Adipocyte (in vitro differentiated cells): ENCODE measurements around the gene DKK3.

Experiments used
- DNase-seq: peaks from one replicate; pipeline ENCODE4 v3.0.0-alpha.2; 2015; ENCODE audit warnings: low read depth
- H3K27me3 ChIP-seq: replicated peaks from 2 replicates; pipeline ENCODE4 v1.7.0; 2013; ENCODE audit warnings: mild to moderate bottlenecking, low read length, moderate library complexity; ENCODE audit not compliant: control insufficient read depth, insufficient read depth
- H3K36me3 ChIP-seq: 2 replicates; pipeline ENCODE4 v1.7.0; 2013; ENCODE audit warnings: low read length, mild to moderate bottlenecking, moderate library complexity; ENCODE audit not compliant: control insufficient read depth, insufficient read depth, severe bottlenecking
- H3K4me1 ChIP-seq: 2 replicates; pipeline ENCODE4 v1.7.0; 2013; ENCODE audit warnings: mild to moderate bottlenecking, low read length, moderate library complexity; ENCODE audit not compliant: control insufficient read depth, insufficient read depth
- H3K4me3 ChIP-seq: 2 replicates; pipeline ENCODE4 v1.7.0; 2013; ENCODE audit warnings: mild to moderate bottlenecking, low read length, moderate library complexity
- H3K9ac ChIP-seq: 2 replicates; pipeline ENCODE4 v1.7.0; 2013; ENCODE audit warnings: mild to moderate bottlenecking, low read length, moderate library complexity
- H3K9me3 ChIP-seq: 2 replicates; pipeline ENCODE4 v1.7.0; 2013; ENCODE audit warnings: mild to moderate bottlenecking, low read length, moderate library complexity; ENCODE audit not compliant: control insufficient read depth

Gene DKK3

DNA sequence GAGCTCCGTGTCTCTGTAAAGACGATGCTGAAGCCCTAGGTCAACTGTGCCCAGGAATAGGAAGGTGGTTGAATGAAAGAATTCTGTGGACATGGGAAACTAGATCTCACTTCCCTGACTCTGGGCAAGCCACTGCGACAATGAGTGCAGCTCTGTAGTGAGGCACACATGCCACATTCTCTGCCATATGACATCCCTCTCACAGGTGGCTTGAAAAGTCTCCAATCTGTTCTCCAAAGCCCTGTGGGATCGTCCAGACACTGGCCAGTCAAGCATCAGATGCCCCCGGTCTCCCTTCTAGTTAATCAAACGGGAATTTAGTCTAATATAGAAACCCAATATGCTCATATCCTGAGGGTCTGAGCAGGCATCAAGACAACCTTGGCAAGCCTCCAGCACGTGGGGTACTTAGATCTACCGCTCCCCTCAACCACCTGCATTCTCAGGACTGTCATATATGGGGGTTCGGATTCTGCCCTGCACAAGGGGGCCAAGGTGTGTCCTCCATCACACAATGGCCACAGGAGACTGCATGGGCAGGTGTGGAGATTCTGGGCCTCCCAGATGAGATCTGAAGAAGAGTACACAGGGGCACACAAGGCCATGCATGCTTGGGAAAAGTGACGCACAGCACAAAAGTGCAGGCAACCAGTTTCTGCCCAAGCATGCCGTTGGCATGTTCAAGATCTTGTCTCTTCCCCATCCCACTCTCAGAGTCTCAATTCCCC lies 11.9 kb downstream of the DKK3 start:
- Histone ChIP-seq H3K9me3 (no peaks in the 10 kb centered on the region), H3K27me3 (no peaks in the 10 kb centered on the region), H3K4me1 (peaks cover 23% of the 10 kb centered on the region), H3K36me3 (no peaks in the 10 kb centered on the region), H3K4me3 (no peak overlapping the region), H3K9ac (no peak overlapping the region)
- DNase-seq = no peak

DNA sequence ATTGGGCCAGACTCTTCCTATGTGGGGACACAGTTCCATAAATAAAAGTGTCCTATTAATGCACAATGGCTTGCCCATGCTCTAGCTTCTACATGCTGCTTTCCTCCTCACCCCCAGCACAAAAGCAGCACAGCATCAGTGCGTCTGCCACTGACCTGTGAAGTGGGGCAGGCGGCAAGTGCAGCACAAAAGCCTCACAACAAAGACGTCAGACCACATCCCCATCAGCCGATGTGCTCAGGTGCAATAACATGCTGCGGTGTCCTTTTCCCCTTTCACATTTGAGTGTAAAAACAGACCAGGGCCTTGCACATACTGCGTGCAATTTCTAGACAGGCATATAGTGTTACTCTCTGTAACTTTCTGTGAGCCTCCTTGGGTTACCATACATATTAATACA lies 12.8 kb downstream of the DKK3 start:
- no peaks in the 10 kb centered on the region for H3K36me3 ChIP-seq
- DNase-seq = no peak
- H3K27me3 ChIP-seq = no peaks in the 10 kb centered on the region
- H3K4me3 ChIP-seq = no peak overlapping the region
- no peak overlapping the region for H3K9ac ChIP-seq
- H3K4me1 ChIP-seq = peaks cover 23% of the 10 kb centered on the region
- no peaks in the 10 kb centered on the region for H3K9me3 ChIP-seq

DNA sequence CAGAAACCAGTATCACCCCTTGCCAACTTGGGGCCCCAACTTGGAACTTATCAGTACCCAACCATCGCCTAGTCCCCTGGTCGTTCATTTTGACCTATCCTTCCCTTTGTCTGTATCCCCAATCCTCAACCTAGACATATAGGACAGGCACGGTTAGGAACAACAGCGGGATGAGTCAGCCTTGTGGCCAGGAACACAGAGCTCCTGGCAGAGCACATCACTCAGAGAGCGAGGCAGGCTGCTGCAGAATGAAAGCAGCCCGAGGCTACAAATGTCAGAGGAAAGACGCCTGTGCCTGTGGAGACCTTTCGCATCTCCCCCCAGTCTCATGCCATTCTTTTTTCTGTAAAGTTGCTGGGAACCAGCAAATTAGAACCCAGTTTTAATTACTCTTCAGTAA lies 14.6 kb downstream of the DKK3 start:
- Histone ChIP-seq H3K36me3 (no peaks in the 10 kb centered on the region), H3K4me1 (peaks cover 29% of the 10 kb centered on the region), H3K9me3 (no peaks in the 10 kb centered on the region), H3K4me3 (no peak overlapping the region), H3K27me3 (no peaks in the 10 kb centered on the region), H3K9ac (peak overlapping the region; percentile 46)
- DNase-seq = peak; percentile 94

- Histone ChIP-seq H3K27me3 (no peaks in the 10 kb centered on the region), H3K4me3 (no peak overlapping the region), H3K9me3 (no peaks in the 10 kb centered on the region), H3K36me3 (no peaks in the 10 kb centered on the region), H3K9ac (no peak overlapping the region), H3K4me1 (peaks cover 24% of the 10 kb centered on the region)
- peak; percentile 62 for DNase-seq
These were observed 15.9 kb downstream of the DKK3 start for GRCh38 chr11:11992257-11993212.

DNA sequence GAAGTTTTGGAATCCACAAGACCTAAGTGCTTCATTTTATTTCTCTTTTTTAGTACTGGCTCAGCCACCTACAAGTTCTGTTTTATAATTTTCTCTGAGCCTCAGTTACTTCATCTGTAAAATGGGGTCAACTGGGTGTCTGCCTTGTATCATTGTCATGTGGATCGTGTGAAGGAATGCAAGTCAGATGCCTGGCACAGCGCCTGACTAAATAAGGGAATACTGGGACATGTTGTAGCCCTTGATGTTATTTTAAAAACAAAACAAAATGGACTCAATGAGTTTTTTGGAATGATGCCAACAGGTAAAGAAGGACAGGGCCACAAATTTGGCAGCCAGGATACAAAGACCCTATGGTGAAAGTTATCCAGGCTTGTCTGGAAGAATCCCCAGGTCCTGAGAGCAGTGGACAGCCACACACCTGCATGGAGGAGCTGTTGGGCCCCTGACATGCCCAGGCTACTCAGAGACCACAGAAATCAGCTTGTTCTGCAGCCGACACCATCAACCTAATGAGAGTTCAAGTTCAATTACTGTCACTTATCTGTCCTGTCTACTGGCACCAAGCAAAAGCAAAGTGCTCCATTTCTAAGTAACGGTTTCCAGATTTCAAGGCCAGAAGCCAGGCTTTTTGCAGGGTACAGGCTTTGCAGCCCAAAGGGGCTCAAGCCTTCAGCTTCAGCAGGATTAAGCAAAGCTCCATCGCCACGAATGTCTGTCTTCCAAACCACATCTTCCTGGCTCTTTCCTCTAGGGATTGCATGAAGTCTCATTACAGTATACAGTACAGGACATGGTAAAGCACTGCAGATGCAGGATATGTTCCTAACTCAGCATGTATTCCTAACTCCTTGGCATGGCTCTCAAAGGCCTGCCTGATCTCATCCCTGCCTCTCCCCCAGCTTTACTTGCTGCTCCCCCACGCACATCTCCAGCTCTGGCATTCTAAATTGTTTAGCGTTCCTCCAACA lies 18.4 kb downstream of the DKK3 start:
- Histone ChIP-seq H3K36me3 (no peaks in the 10 kb centered on the region), H3K9ac (no peak overlapping the region), H3K9me3 (no peaks in the 10 kb centered on the region), H3K4me3 (no peak overlapping the region), H3K27me3 (no peaks in the 10 kb centered on the region), H3K4me1 (peaks cover 33% of the 10 kb centered on the region)
- peak; percentile 67 for DNase-seq

DNA sequence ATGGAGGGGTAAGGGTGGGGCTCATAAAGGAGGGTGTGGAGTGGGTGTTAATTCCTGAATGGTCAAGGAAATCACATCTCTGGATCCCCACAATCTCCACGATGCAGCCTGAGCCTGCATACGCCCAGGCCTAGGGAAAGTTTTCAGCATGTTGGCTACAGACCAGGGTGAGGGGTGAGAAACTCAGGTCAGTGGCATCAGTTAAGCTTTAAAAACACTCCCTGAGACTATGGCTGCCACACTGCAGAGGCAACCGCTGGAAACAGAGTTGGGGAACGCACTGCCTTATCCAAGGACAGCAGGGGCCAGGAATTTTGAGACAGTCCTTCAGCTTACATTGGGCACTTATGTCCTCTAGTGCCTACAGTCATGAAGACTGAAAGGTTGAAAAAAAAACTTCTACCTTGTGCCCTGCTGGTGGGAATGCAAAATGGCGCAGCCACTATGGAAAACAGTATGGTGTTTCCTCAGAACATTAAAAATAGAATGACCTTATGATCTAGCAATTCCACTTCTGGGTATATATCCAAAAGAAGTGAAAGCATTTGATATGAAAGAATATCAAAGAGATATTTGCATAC lies 19.7 kb downstream of the DKK3 start:
- peaks cover 37% of the 10 kb centered on the region for H3K4me1 ChIP-seq
- no peak overlapping the region for H3K9ac ChIP-seq
- H3K4me3 ChIP-seq = no peak overlapping the region
- no peaks in the 10 kb centered on the region for H3K27me3 ChIP-seq
- DNase-seq = no peak
- no peaks in the 10 kb centered on the region for H3K36me3 ChIP-seq
- no peaks in the 10 kb centered on the region for H3K9me3 ChIP-seq

GRCh38 chr11:11988099-11988651 lies 20.3 kb downstream of the DKK3 start:
- DNase-seq = no peak

GRCh38 chr11:11987503-11988022 lies 20.9 kb downstream of the DKK3 start:
- no peak for DNase-seq
- no peak overlapping the region for H3K9ac ChIP-seq
- H3K36me3 ChIP-seq = no peaks in the 10 kb centered on the region
- H3K9me3 ChIP-seq = no peaks in the 10 kb centered on the region
- no peak overlapping the region for H3K4me3 ChIP-seq
- peaks cover 43% of the 10 kb centered on the region for H3K4me1 ChIP-seq
- no peaks in the 10 kb centered on the region for H3K27me3 ChIP-seq

More at GRCh38 chr11:11988099-11988651, 20.3 kb downstream of the DKK3 start:
- peaks cover 38% of the 10 kb centered on the region for H3K4me1 ChIP-seq
- no peaks in the 10 kb centered on the region for H3K27me3 ChIP-seq
- no peaks in the 10 kb centered on the region for H3K9me3 ChIP-seq
- no peak overlapping the region for H3K9ac ChIP-seq
- no peaks in the 10 kb centered on the region for H3K36me3 ChIP-seq
- H3K4me3 ChIP-seq = no peak overlapping the region

GRCh38 chr11:11985954-11986949 lies 22.2 kb downstream of the DKK3 start:
- Histone ChIP-seq H3K27me3 (no peaks in the 10 kb centered on the region), H3K36me3 (no peaks in the 10 kb centered on the region), H3K4me1 (peaks cover 48% of the 10 kb centered on the region), H3K9ac (peak overlapping the region; percentile 32), H3K4me3 (no peak overlapping the region), H3K9me3 (no peaks in the 10 kb centered on the region)
- no peak for DNase-seq
